Panc1 (cell line): ENCODE results near the gene TRAF7. TPM values are rescaled to one million over a fixed set of nuclear protein-coding genes. Genes with fewer than 3 reads are reported as not detected.
A peak's percentile ranks its signal among the peaks of the same experiment; 100 is the strongest.

Source experiments
- ATAC-seq: fragments of 200-7000 bp; cut with Tn5 transposase; 2 replicates; pipeline ENCODE4 v1.9.1; 2020; ENCODE audit warnings: mild to moderate bottlenecking, moderate library complexity
- BruUV-seq: library from RNA; stranded (reverse); fragments of 400-500 nt; replicated peaks from 2 replicates; lab custom pipeline; 2021; lab: Mats Ljungman, UMichigan
- CTCF ChIA-PET: fragments of 300-600 bp; sonication (Branson Sonifier 250); formaldehyde crosslinking; loops from one replicate; lab custom pipeline; 2022; ENCODE audit warnings: antibody characterized with exemption; lab: Charles Lee
- POLR2A ChIA-PET: fragments of 300-600 bp; sonication (Branson Sonifier 250); formaldehyde crosslinking; loops from one replicate; lab custom pipeline; 2022; ENCODE audit warnings: antibody characterized with exemption; lab: Charles Lee
- DNase-seq: peaks from one replicate; pipeline ENCODE4 v3.0.0-alpha.2; 2010; ENCODE audit warnings: low read depth, low spot score
- H3K27ac ChIP-seq: 2 replicates; pipeline ENCODE4 v1.5.1; 2011; ENCODE audit warnings: mild to moderate bottlenecking, low read length, inconsistent platforms
- H3K27me3 ChIP-seq: fragments of 200-500 bp; sonication (Bioruptor generic); 2 replicates; pipeline ENCODE4 v1.6.0; 2014; ENCODE audit warnings: low read length, inconsistent platforms; ENCODE audit not compliant: control insufficient read depth, insufficient read depth
- H3K36me3 ChIP-seq: fragments of 200-500 bp; sonication (Bioruptor generic); 2 replicates; pipeline ENCODE4 v1.5.1; 2014; ENCODE audit warnings: inconsistent platforms, mild to moderate bottlenecking, low read length, moderate library complexity; ENCODE audit not compliant: control insufficient read depth, insufficient read depth
- H3K4me1 ChIP-seq: 2 replicates; pipeline ENCODE4 v1.5.1; 2011; ENCODE audit warnings: inconsistent platforms, mild to moderate bottlenecking, low read length, moderate library complexity; ENCODE audit not compliant: control insufficient read depth, insufficient read depth
- H3K4me3 ChIP-seq, 2 experiments: 2 replicates each; pipeline ENCODE4 v1.5.1; 2011 to 2012; ENCODE audit warnings: low read depth in 2 of 2, low read length in 2 of 2, mild to moderate bottlenecking in 2 of 2, inconsistent platforms in 1 of 2, moderate library complexity in 1 of 2
- H3K9me3 ChIP-seq: fragments of 200-500 bp; sonication (Bioruptor generic); 2 replicates; pipeline ENCODE4 v1.5.1; 2014; ENCODE audit warnings: low read depth, mild to moderate bottlenecking, inconsistent platforms, low read length, moderate library complexity; ENCODE audit not compliant: control insufficient read depth, insufficient read depth
- POLR2AphosphoS5 ChIP-seq: IDR thresholded peaks from 2 replicates; pipeline ENCODE4 v1.6.1; 2012; ENCODE audit warnings: mild to moderate bottlenecking, low read depth, low read length, moderate library complexity
- SIN3A ChIP-seq: IDR thresholded peaks from 2 replicates; pipeline ENCODE4 v1.6.1; 2012; ENCODE audit warnings: low read depth, mild to moderate bottlenecking, low read length, moderate library complexity, borderline replicate concordance; ENCODE audit not compliant: insufficient read depth
- TCF7L2 ChIP-seq: IDR thresholded peaks from 2 replicates; pipeline ENCODE4 v1.6.1; 2011; ENCODE audit warnings: mild to moderate bottlenecking, low read depth, low read length, inconsistent platforms
- in situ Hi-C: cut with HindIII; loops from 2 replicates; pipeline ENCODE4 v1.10.0; 2016; ENCODE audit warnings: low sequenced_read_pairs, low pct_unique_long_range_greater_than_20kb
- intact Hi-C: fragments of 100-400 bp; cut with micrococcal nuclease; formaldehyde crosslinking; loops from one replicate; pipeline ENCODE4 v1.10.0; 2022; ENCODE audit not compliant: unreplicated experiment
- total RNA-seq: library from RNA; stranded (reverse); gene quantifications from one replicate; pipeline ENCODE4 v1.2.1, GENCODE V29; 2021; ENCODE audit not compliant: unreplicated experiment
- TF ChIP-seq, protein P1 (sequence below): fragments of 450-650 bp; IDR thresholded peaks from 2 replicates; pipeline ENCODE4 v1.5.1; 2017; ENCODE audit warnings: mild to moderate bottlenecking
- TF ChIP-seq, protein P2 (sequence below), 2 experiments: IDR thresholded peaks; 2 replicates each; pipeline ENCODE4 v1.6.1; 2011 to 2012; ENCODE audit warnings: low read depth in 2 of 2, control low read depth in 1 of 2, low read length in 1 of 2, mild to moderate bottlenecking in 1 of 2, moderate library complexity in 1 of 2; ENCODE audit not compliant: insufficient read depth in 1 of 2

The TRAF7 gene
- total RNA-seq, 1 experiment from 2014 or later = 108 TPM

DNA sequence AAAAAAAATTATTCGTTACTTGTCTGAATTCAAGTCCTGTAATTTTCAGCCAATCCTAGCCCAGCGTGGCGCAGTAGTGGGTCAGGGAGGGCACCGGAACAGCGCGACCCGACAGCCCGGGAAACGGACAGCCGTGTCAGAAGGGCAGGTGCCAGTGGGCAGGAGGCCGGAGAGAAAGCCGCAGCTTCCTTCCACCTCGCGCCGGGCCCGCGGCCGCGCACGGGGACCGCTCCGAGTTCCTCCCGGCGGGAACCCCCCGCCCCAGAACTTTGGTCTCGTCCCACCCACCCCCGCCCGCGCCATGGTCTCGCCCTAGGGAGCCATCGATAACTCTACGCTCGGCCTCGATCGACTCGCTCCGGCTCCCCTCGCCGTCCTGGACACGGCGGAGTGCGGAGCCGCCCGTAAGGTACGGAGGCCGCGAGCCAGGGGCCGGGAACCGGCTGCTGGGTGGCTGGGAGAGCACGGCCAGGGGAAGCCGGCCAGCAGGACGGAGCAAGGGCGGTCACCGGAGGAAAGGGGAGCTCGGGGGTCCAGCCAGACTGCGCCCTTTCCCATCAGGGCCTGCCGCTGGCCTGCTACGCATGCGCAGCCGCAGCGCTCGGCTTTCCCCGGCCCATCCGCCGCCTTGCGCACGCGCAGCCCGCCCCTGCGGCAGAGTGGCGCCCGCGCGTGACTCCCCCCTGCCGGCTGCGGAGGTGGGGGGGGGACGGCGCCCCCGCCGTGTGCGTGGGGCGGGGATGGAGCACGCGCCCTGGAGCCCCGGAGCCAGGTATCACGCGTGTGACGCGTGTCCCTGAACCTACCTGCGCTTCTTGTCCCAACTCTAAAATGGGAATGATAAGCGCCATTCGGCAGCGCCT lies 49.8 kb downstream of the TRAF7 start, which contains the start of gene MLST8:
Gene MLST8, plus strand, starts transcription at position 351 of the 863 bp plus-strand sequence. CDS start 632 bp downstream, outside the sequence.
- BruUV-seq = no TSS peak
- peak; percentile 90 for TF ChIP-seq POLR2AphosphoS5
- TF ChIP-seq, protein P1, sequence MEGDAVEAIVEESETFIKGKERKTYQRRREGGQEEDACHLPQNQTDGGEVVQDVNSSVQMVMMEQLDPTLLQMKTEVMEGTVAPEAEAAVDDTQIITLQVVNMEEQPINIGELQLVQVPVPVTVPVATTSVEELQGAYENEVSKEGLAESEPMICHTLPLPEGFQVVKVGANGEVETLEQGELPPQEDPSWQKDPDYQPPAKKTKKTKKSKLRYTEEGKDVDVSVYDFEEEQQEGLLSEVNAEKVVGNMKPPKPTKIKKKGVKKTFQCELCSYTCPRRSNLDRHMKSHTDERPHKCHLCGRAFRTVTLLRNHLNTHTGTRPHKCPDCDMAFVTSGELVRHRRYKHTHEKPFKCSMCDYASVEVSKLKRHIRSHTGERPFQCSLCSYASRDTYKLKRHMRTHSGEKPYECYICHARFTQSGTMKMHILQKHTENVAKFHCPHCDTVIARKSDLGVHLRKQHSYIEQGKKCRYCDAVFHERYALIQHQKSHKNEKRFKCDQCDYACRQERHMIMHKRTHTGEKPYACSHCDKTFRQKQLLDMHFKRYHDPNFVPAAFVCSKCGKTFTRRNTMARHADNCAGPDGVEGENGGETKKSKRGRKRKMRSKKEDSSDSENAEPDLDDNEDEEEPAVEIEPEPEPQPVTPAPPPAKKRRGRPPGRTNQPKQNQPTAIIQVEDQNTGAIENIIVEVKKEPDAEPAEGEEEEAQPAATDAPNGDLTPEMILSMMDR = no peak
- 0 out of 2 replicates have a peak, but pooled peaks have one; percentile 14 for TF ChIP-seq TCF7L2
- TF ChIP-seq SIN3A = 0 out of 2 replicates have a peak, but pooled peaks have one; percentile 55
- TF ChIP-seq, protein P2, sequence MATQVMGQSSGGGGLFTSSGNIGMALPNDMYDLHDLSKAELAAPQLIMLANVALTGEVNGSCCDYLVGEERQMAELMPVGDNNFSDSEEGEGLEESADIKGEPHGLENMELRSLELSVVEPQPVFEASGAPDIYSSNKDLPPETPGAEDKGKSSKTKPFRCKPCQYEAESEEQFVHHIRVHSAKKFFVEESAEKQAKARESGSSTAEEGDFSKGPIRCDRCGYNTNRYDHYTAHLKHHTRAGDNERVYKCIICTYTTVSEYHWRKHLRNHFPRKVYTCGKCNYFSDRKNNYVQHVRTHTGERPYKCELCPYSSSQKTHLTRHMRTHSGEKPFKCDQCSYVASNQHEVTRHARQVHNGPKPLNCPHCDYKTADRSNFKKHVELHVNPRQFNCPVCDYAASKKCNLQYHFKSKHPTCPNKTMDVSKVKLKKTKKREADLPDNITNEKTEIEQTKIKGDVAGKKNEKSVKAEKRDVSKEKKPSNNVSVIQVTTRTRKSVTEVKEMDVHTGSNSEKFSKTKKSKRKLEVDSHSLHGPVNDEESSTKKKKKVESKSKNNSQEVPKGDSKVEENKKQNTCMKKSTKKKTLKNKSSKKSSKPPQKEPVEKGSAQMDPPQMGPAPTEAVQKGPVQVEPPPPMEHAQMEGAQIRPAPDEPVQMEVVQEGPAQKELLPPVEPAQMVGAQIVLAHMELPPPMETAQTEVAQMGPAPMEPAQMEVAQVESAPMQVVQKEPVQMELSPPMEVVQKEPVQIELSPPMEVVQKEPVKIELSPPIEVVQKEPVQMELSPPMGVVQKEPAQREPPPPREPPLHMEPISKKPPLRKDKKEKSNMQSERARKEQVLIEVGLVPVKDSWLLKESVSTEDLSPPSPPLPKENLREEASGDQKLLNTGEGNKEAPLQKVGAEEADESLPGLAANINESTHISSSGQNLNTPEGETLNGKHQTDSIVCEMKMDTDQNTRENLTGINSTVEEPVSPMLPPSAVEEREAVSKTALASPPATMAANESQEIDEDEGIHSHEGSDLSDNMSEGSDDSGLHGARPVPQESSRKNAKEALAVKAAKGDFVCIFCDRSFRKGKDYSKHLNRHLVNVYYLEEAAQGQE (IDR thresholded peaks at IDR 0.05; ENCODE audit: insufficient read depth in 1 of 2, low read depth in 2 of 2, low read length in 1 of 2) = no peak
- Histone ChIP-seq H3K4me3 (peak within 1 kb of the TSS; percentile 61 to 73), H3K36me3 (no peaks in the 10 kb centered on the region; the same call in 1 of the 2 replicates), H3K27me3 (no peaks in the 10 kb centered on the region), H3K4me1 (peaks cover 11% of the 10 kb centered on the region), H3K9me3 (no peaks in the 10 kb centered on the region), H3K27ac (peak within 1 kb of the TSS; percentile 93)
- in situ Hi-C loops = no loop called here
- peak; percentile 81 for ATAC-seq
- intact Hi-C loops = no loop called here
- ChIA-PET CTCF (no interaction called here), POLR2A (interaction anchor here (0.6 kb wide), 1 partner anchor 24 kb away, joined by 5 read pairs; no protein-coding TSS in a partner anchor)
- DNase-seq = no peak

DNA sequence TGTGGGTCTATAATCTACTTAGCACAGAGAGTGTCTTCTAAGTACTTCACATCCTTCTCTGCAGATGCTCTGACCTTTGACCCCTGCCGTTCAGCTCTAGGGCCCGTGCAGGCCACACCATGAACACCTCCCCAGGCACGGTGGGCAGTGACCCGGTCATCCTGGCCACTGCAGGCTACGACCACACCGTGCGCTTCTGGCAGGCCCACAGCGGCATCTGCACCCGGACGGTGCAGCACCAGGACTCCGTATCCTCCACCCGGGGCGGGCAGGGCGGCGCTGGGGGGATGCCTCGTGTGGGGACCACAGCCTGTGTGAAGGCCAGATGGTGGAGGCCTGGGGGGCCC lies 50.4 kb downstream of the TRAF7 start:
- Histone ChIP-seq H3K36me3 (no peaks in the 10 kb centered on the region; the same call in 1 of the 2 replicates), H3K4me1 (peaks cover 17% of the 10 kb centered on the region), H3K27ac (peak overlapping the region; percentile 91), H3K4me3 (peak overlapping the region; percentile 61 to 73), H3K27me3 (no peaks in the 10 kb centered on the region), H3K9me3 (no peaks in the 10 kb centered on the region)
- TF ChIP-seq, protein P2 (IDR thresholded peaks at IDR 0.05; ENCODE audit: insufficient read depth in 1 of 2, low read depth in 2 of 2, low read length in 1 of 2) = no peak
- no peak for TF ChIP-seq TCF7L2
- TF ChIP-seq POLR2AphosphoS5 = no peak
- TF ChIP-seq, protein P1 = no peak
- TF ChIP-seq SIN3A = no peak
- peak; percentile 22 for ATAC-seq
- in situ Hi-C loops = no loop called here
- POLR2A ChIA-PET = no interaction called here
- BruUV-seq = no TSS peak
- CTCF ChIA-PET = no interaction called here
- no peak for DNase-seq
- intact Hi-C loops = no loop called here
